ENCODE data around the gene SNUPN. TPM values are rescaled to one million over a fixed set of nuclear protein-coding genes. Genes with fewer than 3 reads are reported as not detected.

The SNUPN gene
- total RNA-seq, 6 donors from 2014 or later: 14.1 to 30.4 (median 22.4) TPM

GRCh38 chr15:75622505-75622904 is 3.0 kb downstream of the SNUPN start:
- WGBS, 2 donors: 59 to 75% methylated on average over 2 of the region's 2 CpGs
- Histone ChIP-seq H3K4me3 (no peak overlapping the region), H3K36me3 (peaks cover 4 to 30% (median 16%) of the 10 kb centered on the region in 4 donors), H3K27me3 (no peaks in the 10 kb centered on the region), H3K9me3 (no peaks in the 10 kb centered on the region), H3K27ac (no peak overlapping the region), H3K4me1 (peaks cover 23 to 38% (median 30%) of the 10 kb centered on the region in 4 donors)
- TF ChIP-seq POLR2AphosphoS5 (IDR thresholded peaks at IDR 0.05) (no peak), CTCF (IDR thresholded peaks at IDR 0.05) (no peak), POLR2A (IDR thresholded peaks at IDR 0.05) (no peak), EP300 (IDR thresholded peaks at IDR 0.05) (no peak)
- DNase-seq: no peak
- no peak for ATAC-seq (ENCODE audit: low FRiP score in 2 of 2)

- Histone ChIP-seq H3K4me3 (peak overlapping the region in 3 of 4 donors; percentile 9 to 27 (median 9)), H3K4me1 (peaks cover 17 to 31% (median 23%) of the 10 kb centered on the region in 4 donors), H3K27me3 (no peaks in the 10 kb centered on the region), H3K9me3 (no peaks in the 10 kb centered on the region), H3K27ac (peak overlapping the region; percentile 28 to 80 (median 60)), H3K36me3 (peaks cover 10 to 46% (median 32%) of the 10 kb centered on the region in 4 donors)
- DNase-seq (peak in 1 of 2 donors; percentile 79), ATAC-seq (ENCODE audit: low FRiP score in 2 of 2) (peak; percentile 79 to 87)
- 46 to 61% methylated on average over 7 of the region's 7 CpGs for WGBS, 2 donors
- TF ChIP-seq CTCF (IDR thresholded peaks at IDR 0.05): peak in 3 of 6 experiments; percentile 18 to 41 (median 28)
- TF ChIP-seq EP300 (IDR thresholded peaks at IDR 0.05): no peak
- TF ChIP-seq POLR2A (IDR thresholded peaks at IDR 0.05): no peak
Observed at GRCh38 chr15:75620841-75621391, 4.6 kb downstream of the SNUPN start.

- Histone ChIP-seq H3K36me3 (peaks cover 10 to 51% (median 36%) of the 10 kb centered on the region in 4 donors), H3K27ac (peak overlapping the region; percentile 28 to 80 (median 60)), H3K9me3 (no peaks in the 10 kb centered on the region), H3K4me1 (peaks cover 17 to 29% (median 21%) of the 10 kb centered on the region in 4 donors), H3K4me3 (peak overlapping the region in 3 of 4 donors; percentile 9 to 27 (median 9)), H3K27me3 (no peaks in the 10 kb centered on the region)
- no peak for TF ChIP-seq POLR2AphosphoS5 (IDR thresholded peaks at IDR 0.05)
- no peak for TF ChIP-seq CTCF (IDR thresholded peaks at IDR 0.05)
- TF ChIP-seq EP300 (IDR thresholded peaks at IDR 0.05): no peak
- TF ChIP-seq POLR2A (IDR thresholded peaks at IDR 0.05): no peak
- DNase-seq (peak in 1 of 2 donors; percentile 51), ATAC-seq (ENCODE audit: low FRiP score in 2 of 2) (peak in 1 of 2 donors; percentile 78)
- 35 to 42% methylated on average over 4 of the region's 4 CpGs for WGBS, 2 donors
Observed at GRCh38 chr15:75620058-75620820, 5.3 kb downstream of the SNUPN start.

GRCh38 chr15:75616766-75617165 is 8.8 kb downstream of the SNUPN start:
- ATAC-seq (ENCODE audit: low FRiP score in 2 of 2): no peak
- no peaks in the 10 kb centered on the region for H3K27me3 ChIP-seq
- no peak overlapping the region for H3K4me3 ChIP-seq
- no peaks in the 10 kb centered on the region for H3K9me3 ChIP-seq
- no peak for DNase-seq
- H3K4me1 ChIP-seq: peaks cover 17 to 22% (median 18%) of the 10 kb centered on the region in 4 donors
- H3K36me3 ChIP-seq: peaks cover 14 to 83% (median 56%) of the 10 kb centered on the region in 4 donors
- TF ChIP-seq EP300 (IDR thresholded peaks at IDR 0.05) (no peak), CTCF (IDR thresholded peaks at IDR 0.05) (no peak), POLR2AphosphoS5 (IDR thresholded peaks at IDR 0.05) (no peak), POLR2A (IDR thresholded peaks at IDR 0.05) (no peak)
- no peak overlapping the region for H3K27ac ChIP-seq

Data from upper lobe of left lung (tissue), 6 donors.